Esophagus mucosa (tissue), 1 donor: Measurements from ENCODE around the gene DMAC2. TPM values are rescaled to one million over a fixed set of nuclear protein-coding genes. Genes with fewer than 3 reads are reported as not detected.
"Not testable (repeated sequence)": the region's sequence is repeated elsewhere in the genome, so short reads cannot be mapped to it uniquely, and the experiment has no call there.

ENCODE experiments used
- ATAC-seq: fragments of 200-7000 bp; cut with Tn5 transposase; one replicate; pipeline ENCODE4 v1.9.1; 2020
- total RNA-seq: library from RNA; stranded (reverse); gene quantifications from one replicate; pipeline ENCODE4 v1.2.4, GENCODE V29; 2023
- donor health status: DM: yes; HTN: yes; CAD: no.

The DMAC2 gene
- total RNA-seq, 1 donor from 2014 or later, result 34.6 TPM

DNA sequence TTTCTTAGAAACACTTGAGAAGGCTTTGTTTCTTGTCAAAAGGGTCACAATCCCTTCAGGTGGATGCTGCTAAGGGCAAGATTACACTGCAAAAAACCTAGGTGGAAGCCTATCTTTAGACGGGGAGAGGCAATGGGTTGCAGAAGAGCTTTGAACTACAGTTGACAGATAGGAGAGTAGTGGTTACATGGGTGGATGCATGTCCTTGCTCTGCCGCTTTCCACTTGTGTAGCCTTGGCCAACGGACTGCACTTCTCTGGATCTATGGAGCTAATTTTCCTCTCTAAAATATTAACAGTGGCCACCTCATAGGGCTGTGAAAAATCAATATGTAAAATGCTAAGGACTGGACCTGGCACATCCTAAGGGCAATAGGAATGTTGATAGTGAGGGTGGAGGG is 41.1 kb downstream of the DMAC2 start:
- no peak for ATAC-seq

DNA sequence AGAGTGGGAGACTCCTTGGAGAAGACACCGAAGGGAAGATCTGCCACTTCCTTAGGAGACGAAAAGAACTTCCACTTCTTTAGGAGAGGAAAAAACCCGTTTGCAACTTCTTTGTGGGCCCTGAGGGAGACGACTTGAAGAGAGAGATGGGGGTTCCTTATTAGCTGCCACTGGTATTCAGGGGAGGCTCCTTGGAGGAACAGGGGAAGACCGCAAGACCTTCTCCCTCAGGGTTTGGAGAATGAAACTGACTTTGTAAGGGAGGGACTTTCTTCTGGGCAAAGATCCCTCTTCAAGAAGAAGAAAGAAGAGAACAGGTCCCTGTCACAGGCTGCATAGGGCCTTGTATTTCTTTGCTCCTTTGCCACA is 41.7 kb downstream of the DMAC2 start:
- no peak for ATAC-seq

DNA sequence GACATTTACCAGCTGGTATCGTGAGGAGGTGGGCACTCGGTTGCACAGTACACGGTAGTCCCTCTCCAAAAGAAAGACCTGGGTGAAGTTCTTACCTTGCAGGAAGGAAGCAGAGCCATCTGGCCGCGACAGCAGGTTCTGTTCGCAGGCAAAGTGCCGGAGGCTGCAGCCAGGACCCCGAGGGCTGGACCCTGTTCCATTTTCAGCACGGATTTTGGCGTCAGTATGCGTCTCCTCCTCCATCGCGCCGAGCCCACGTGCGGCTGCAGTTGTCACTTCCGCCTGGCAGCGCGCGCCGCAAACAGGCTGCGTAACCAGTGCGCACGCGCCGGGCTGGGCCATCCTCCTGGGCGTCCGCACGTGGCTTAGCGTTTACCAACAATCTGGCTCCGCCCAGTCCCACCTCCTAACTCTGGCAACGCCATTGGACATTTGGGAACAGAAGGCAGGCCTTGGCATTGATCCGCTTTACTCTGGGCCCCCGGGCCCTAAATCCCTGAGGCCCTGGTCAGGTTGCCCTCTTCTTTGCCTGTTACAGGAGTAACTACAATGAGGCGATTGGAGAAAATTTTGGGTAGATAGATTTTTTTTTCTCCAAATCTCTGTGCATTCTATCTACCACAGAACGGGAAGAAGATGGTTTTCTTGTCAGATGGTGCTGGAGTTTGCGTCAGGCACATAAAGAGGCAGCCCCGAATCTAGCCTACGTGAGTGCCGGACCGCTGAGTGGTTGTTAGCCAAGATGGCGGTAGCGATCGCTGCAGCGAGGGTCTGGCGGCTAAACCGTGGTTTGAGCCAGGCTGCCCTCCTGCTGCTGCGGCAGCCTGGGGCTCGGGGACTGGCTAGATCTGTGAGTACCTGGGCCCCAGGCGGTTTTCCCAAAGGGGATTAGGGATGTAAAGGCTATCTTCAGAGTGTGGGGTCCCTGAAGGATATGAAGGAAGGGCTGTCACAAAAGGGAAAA is 42.3 kb downstream of the DMAC2 start, which contains the start of the genes BCKDHA and EXOSC5:
BCKDHA (plus strand) TSS at position 733 of the 964 bp plus-strand sequence; CDS start at position 743, 10 bp downstream.
EXOSC5 (minus strand) TSS at position 274 of the 964 bp plus-strand sequence; CDS start at position 243, 31 bp downstream.
- peak; percentile 97 for ATAC-seq

DNA sequence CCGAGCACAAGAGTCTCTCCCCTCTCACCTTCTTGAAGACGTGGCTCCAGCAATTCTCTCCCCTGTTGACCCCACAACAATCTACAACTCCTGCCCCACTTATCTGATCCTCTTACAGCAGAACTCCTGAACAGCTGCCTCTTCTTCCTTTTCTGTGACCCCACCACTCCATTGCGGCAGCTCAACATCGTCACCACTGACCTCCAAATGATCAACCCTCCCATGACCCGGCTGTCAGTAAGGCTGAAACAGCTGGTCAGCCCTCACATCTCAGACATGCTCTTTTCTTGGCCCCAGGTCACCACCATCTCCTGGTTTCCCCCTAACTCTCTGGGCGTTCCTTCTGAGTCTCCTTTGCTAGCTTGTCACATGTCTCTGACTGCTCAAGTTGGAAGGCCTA is 44.4 kb downstream of the DMAC2 start:
- no peak for ATAC-seq

DNA sequence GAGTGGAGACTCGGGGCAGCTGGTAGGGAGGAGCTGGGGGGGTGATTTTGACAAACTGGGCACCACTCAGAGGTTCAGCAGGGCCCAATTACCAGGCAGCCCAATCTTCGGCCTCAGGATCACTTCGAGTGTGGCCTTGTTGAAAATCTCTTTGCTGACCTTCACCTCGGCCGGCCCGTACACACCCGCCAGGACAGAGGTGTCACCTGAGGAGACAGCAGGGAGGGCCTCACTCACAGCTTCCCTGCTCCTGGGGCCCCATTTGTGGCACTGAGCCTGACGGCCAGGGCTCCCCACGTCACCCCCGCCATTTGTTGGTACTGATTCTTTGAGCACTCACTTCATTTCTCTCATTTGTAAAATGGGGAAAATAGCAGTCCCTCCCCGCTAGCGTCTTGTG is 46.9 kb downstream of the DMAC2 start:
- no peak for ATAC-seq

DNA sequence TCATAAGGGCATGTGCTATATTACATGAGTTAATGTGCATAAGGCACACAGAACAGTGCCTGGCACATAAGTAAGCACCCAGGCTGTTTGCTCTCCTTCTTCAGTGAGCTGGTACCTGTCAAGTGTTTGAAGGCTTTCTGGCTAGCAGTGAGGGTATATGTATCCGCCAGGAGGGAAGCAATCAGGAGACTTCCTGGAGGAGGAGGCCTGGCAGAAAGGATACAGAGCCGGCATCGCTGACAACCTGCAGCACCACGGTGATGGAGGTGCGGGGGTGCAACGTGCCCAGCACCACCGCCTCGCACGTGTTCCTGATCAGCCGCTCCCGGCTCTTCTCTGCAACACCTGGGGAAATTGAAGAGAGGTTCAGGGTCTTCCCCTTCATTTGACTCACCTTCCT is 48.1 kb downstream of the DMAC2 start:
- no peak for ATAC-seq

DNA sequence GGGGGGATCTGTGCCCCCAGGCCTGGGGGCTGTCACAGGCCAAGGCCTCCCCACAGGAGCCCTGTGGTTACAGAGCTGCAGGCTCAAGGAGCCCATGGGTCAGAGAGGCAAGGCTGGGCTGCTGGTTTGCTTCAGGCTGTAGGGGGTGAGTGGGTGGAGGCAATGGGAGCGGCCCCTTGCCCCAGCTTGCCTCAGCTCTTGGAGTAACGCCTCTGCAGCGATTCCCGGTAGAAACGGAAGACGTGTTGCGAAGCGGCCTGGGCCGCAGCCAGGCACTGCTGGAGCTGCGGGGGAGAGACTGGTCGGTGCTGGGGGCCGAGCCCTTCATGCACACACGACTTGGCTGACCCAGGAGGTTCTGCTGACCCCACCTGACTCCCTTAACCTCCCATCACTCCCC is 53.3 kb downstream of the DMAC2 start:
- ATAC-seq, result peak; percentile 74

DNA sequence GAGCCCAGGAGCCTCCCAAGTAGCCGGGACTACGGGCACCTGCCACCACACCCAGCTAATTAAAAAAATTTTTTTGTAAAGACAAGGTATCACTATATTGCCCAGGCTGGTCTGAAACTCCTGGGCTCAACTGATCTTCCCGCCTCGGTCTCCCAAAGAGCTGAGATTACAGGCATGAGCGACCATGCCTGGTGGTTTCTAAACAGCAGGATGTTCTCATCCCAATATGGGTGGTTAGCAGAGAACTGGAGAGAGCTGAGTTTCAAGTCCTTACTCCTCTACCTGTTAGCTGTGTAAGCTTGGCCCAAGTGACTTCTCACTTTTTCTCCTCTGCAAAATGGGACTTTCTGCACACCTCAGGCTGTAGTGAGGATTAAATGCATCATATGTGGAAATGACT is 55.4 kb downstream of the DMAC2 start:
- ATAC-seq, result no peak

DNA sequence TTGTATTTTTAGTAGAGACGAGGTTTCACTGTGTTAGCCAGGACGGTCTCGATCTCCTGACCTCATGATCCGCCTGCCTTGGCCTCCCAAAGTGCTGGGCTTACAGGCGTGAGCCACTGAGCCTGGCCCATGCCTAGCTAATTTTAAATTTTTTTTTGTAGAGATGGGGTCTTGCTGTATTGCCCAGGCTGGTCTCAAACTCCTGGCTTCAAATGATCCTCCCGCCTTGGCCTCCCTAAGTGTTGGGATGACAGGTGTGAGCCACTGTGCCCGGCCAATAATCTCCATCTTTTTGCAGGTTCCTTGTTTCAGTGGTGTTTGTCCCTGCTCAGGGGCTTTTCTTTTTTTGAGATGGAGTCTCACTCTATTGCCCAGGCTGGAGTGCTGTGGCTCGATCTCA is 58.2 kb downstream of the DMAC2 start:
- not testable (repeated sequence) for ATAC-seq

Other genes with a start within 250 kb of the DMAC2 start
- 10.4 TPM for gene CYP2S1, start 246.7 kb downstream of the DMAC2 start, total RNA-seq
- gene AXL, start 220.7 kb downstream of the DMAC2 start, total RNA-seq, result 4.0 TPM
- gene HNRNPUL1, start 175.5 kb downstream of the DMAC2 start, total RNA-seq, result 116 TPM
- gene CCDC97, start 129.7 kb downstream of the DMAC2 start, total RNA-seq, result 19.3 TPM
- 53.8 TPM for gene TGFB1, start 86.0 kb downstream of the DMAC2 start, total RNA-seq
- gene B9D2, start 75.8 kb downstream of the DMAC2 start, total RNA-seq, result 4.3 TPM
- 20.0 TPM for gene TMEM91, start 63.4 kb downstream of the DMAC2 start, total RNA-seq
- 15.7 TPM for gene EXOSC5, start 42.6 kb downstream of the DMAC2 start, total RNA-seq
- 49.3 TPM for gene BCKDHA, start 42.1 kb downstream of the DMAC2 start, total RNA-seq
- 40.4 TPM for gene B3GNT8, start 12.5 kb downstream of the DMAC2 start, total RNA-seq
- not detected for gene ERICH4, start 3.2 kb upstream of the DMAC2 start, total RNA-seq
- gene CEACAM21, start 136.3 kb upstream of the DMAC2 start, total RNA-seq, result 2.0 TPM
- gene CEACAM4, start 187.2 kb upstream of the DMAC2 start, total RNA-seq, result 0.24 TPM
- 71.9 TPM for gene CEACAM7, start 248.4 kb upstream of the DMAC2 start, total RNA-seq